ENCODE measurements around the gene SIAH3.
A peak's percentile ranks its signal among the peaks of the same experiment; 100 is the strongest.

Gene SIAH3

DNA sequence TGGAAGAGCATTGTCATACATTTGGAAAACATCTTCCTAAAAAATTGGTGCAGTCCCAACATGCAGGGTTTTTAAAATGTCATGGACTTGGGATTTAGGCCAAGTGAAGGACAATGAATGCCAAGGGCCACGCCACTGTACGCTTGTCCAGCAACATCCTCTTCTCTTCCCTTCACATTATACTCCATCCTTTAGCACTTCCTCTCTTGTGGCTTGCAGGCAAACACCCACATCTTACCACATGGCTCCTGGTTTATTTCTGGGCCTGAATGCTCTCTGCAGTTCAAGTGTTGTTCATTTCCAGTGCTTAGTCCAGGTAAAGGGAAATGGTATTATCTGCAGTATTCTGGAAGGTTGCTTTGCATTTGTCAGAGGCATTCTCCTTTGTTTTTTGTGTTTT is 104.5 kb downstream of the SIAH3 start:
- Histone ChIP-seq H3K36me3 (ENCODE audit: insufficient read depth) (no peaks in the 10 kb centered on the region), H3K9ac (no peak overlapping the region), H3K4me1 (ENCODE audit: low read depth, poor library complexity, severe bottlenecking) (no peaks in the 10 kb centered on the region), H3K4me3 (IDR thresholded peaks at IDR 0.05; ENCODE audit: insufficient read depth, low read depth, low read length) (no peak overlapping the region), H4K20me1 (ENCODE audit: insufficient read depth) (no peaks in the 10 kb centered on the region), H2AFZ (ENCODE audit: low read depth) (no peak overlapping the region), H3K27ac (no peak overlapping the region), H3K79me2 (ENCODE audit: insufficient read depth, low read depth) (no peaks in the 10 kb centered on the region), H3K4me2 (no peak overlapping the region), H3K27me3 (ENCODE audit: insufficient read depth, low read depth) (no peaks in the 10 kb centered on the region)
- TF ChIP-seq, protein P1, sequence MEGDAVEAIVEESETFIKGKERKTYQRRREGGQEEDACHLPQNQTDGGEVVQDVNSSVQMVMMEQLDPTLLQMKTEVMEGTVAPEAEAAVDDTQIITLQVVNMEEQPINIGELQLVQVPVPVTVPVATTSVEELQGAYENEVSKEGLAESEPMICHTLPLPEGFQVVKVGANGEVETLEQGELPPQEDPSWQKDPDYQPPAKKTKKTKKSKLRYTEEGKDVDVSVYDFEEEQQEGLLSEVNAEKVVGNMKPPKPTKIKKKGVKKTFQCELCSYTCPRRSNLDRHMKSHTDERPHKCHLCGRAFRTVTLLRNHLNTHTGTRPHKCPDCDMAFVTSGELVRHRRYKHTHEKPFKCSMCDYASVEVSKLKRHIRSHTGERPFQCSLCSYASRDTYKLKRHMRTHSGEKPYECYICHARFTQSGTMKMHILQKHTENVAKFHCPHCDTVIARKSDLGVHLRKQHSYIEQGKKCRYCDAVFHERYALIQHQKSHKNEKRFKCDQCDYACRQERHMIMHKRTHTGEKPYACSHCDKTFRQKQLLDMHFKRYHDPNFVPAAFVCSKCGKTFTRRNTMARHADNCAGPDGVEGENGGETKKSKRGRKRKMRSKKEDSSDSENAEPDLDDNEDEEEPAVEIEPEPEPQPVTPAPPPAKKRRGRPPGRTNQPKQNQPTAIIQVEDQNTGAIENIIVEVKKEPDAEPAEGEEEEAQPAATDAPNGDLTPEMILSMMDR (conservative IDR thresholded peaks at IDR 0.05; ENCODE audit: low read depth, low read length), result no peak

DNA sequence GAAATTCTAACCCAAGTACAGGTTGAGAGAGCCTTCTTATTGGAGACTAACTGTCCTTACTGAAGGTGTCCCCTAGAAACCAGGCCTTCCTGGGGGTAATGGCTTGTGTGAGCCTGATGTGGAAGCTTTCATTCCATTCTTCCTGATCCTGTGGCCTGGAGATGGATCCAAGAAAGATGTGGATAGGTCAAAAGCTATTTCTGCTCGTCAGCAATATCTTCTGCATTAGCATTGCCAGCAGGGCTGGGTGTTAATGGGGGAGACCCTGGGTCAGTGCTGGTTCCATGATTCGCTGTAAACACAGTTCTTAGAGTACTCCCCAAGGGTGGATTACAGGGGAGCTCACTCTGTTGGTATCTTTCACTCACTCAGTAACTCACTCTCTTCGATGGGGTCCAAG is 106.6 kb downstream of the SIAH3 start:
- H3K4me1 ChIP-seq (ENCODE audit: low read depth, poor library complexity, severe bottlenecking), result no peaks in the 10 kb centered on the region
- no peaks in the 10 kb centered on the region for H4K20me1 ChIP-seq (ENCODE audit: insufficient read depth)
- H3K4me2 ChIP-seq, result no peak overlapping the region
- no peaks in the 10 kb centered on the region for H3K79me2 ChIP-seq (ENCODE audit: insufficient read depth, low read depth)
- no peak overlapping the region for H3K4me3 ChIP-seq (IDR thresholded peaks at IDR 0.05; ENCODE audit: insufficient read depth, low read depth, low read length)
- no peak overlapping the region for H3K9ac ChIP-seq
- H3K27ac ChIP-seq, result no peak overlapping the region
- H3K36me3 ChIP-seq (ENCODE audit: insufficient read depth), result no peaks in the 10 kb centered on the region
- TF ChIP-seq, protein P1 (conservative IDR thresholded peaks at IDR 0.05; ENCODE audit: low read depth, low read length), result no peak
- no peak overlapping the region for H2AFZ ChIP-seq (ENCODE audit: low read depth)
- H3K27me3 ChIP-seq (ENCODE audit: insufficient read depth, low read depth), result no peaks in the 10 kb centered on the region

DNA sequence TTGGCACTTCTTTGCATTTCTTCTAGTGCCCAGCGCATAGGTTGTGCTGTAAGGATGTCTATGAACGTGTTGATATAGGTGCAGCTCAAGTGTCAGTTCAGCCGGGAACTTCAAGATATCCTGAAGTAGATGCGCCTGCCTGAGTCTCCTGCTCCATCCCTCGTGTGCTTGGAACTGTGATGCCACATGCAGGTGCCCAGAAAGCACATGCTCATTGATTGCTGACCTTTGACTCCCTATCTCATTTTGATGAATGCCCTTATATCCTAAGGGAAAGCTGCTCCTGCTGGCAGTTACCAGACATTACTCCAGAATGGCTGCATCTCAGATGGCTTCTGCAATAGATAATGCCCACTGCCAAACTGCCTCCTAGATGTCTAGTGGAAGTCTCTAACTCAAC is 108.6 kb downstream of the SIAH3 start:
- TF ChIP-seq, protein P1 (conservative IDR thresholded peaks at IDR 0.05; ENCODE audit: low read depth, low read length), result no peak
- Histone ChIP-seq H3K4me2 (no peak overlapping the region), H2AFZ (ENCODE audit: low read depth) (no peak overlapping the region), H4K20me1 (ENCODE audit: insufficient read depth) (no peaks in the 10 kb centered on the region), H3K27me3 (ENCODE audit: insufficient read depth, low read depth) (no peaks in the 10 kb centered on the region), H3K27ac (no peak overlapping the region), H3K9ac (no peak overlapping the region), H3K79me2 (ENCODE audit: insufficient read depth, low read depth) (no peaks in the 10 kb centered on the region), H3K4me3 (IDR thresholded peaks at IDR 0.05; ENCODE audit: insufficient read depth, low read depth, low read length) (no peak overlapping the region), H3K36me3 (ENCODE audit: insufficient read depth) (no peaks in the 10 kb centered on the region), H3K4me1 (ENCODE audit: low read depth, poor library complexity, severe bottlenecking) (peaks cover 2% of the 10 kb centered on the region)

DNA sequence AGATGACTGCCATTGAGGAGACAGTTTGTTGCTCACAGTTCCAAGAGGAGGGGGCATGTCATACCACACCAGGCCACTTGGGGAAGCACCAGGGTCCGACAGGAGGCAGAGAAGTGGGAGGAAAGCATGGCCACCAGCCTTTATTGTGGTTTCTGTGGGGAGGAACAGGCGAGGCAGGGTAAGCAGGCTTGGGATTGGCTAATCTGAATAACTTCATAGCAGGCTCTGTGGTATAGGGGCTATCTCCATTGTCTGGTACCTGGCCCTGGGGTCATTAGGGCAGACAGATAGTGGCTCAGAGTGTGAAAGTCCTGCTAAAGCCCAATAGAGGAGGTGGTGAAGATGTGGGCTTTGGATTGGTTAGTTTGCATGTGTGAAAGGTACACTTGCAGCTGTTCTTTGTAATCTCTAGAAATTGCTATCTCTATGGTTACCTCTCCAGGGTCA is 114.0 kb downstream of the SIAH3 start:
- H3K4me1 ChIP-seq (ENCODE audit: low read depth, poor library complexity, severe bottlenecking), result peaks cover 12% of the 10 kb centered on the region
- no peaks in the 10 kb centered on the region for H4K20me1 ChIP-seq (ENCODE audit: insufficient read depth)
- TF ChIP-seq, protein P1 (conservative IDR thresholded peaks at IDR 0.05; ENCODE audit: low read depth, low read length), result peak; percentile 78
- H2AFZ ChIP-seq (ENCODE audit: low read depth), result peak overlapping the region; percentile 20; the same call in 1 of the 2 replicates
- H3K27ac ChIP-seq, result no peak overlapping the region
- no peaks in the 10 kb centered on the region for H3K36me3 ChIP-seq (ENCODE audit: insufficient read depth)
- H3K27me3 ChIP-seq (ENCODE audit: insufficient read depth, low read depth), result no peaks in the 10 kb centered on the region
- H3K79me2 ChIP-seq (ENCODE audit: insufficient read depth, low read depth), result no peaks in the 10 kb centered on the region
- H3K9ac ChIP-seq, result no peak overlapping the region
- no peak overlapping the region for H3K4me2 ChIP-seq
- no peak overlapping the region for H3K4me3 ChIP-seq (IDR thresholded peaks at IDR 0.05; ENCODE audit: insufficient read depth, low read depth, low read length)
